ENCODE measurements around the gene SORCS2.

The SORCS2 gene

DNA sequence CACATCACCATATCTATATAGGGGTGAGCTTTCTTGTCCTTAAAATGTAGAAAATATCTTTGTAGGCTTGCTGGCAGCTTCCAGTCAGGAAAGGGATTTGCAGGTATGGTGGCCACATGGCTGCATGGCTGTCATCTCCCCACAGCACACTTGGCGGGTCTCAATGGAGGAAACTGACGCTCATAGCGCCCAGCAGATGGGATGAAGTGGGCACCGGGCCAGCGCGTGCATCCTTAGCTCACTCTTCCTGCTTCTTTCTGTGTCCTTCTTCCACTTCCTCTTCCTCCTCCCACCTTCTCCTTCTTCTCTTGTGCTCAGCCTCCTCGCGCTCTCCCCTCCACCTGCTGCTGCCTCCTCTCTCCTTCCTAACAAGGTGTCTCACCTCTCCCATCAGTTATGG is 398.6 kb downstream of the SORCS2 start:
- no peak for DNase-seq (ENCODE audit: low spot score)
- TF ChIP-seq, protein P1, sequence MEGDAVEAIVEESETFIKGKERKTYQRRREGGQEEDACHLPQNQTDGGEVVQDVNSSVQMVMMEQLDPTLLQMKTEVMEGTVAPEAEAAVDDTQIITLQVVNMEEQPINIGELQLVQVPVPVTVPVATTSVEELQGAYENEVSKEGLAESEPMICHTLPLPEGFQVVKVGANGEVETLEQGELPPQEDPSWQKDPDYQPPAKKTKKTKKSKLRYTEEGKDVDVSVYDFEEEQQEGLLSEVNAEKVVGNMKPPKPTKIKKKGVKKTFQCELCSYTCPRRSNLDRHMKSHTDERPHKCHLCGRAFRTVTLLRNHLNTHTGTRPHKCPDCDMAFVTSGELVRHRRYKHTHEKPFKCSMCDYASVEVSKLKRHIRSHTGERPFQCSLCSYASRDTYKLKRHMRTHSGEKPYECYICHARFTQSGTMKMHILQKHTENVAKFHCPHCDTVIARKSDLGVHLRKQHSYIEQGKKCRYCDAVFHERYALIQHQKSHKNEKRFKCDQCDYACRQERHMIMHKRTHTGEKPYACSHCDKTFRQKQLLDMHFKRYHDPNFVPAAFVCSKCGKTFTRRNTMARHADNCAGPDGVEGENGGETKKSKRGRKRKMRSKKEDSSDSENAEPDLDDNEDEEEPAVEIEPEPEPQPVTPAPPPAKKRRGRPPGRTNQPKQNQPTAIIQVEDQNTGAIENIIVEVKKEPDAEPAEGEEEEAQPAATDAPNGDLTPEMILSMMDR (conservative IDR thresholded peaks at IDR 0.05; ENCODE audit: low read depth) = no peak
- CTCF ChIA-PET = no interaction called here
- no peak overlapping the region for H3K27ac ChIP-seq
- POLR2A ChIA-PET (ENCODE audit: low non-redundant PET) = no interaction called here

- H3K27ac ChIP-seq = no peak overlapping the region
- ChIA-PET CTCF (no interaction called here), POLR2A (ENCODE audit: low non-redundant PET) (no interaction called here)
- DNase-seq (ENCODE audit: low spot score) = no peak
- TF ChIP-seq, protein P1 (conservative IDR thresholded peaks at IDR 0.05; ENCODE audit: low read depth) = no peak
Observed at GRCh38 chr4:7591409-7592053, 399.2 kb downstream of the SORCS2 start.

DNA sequence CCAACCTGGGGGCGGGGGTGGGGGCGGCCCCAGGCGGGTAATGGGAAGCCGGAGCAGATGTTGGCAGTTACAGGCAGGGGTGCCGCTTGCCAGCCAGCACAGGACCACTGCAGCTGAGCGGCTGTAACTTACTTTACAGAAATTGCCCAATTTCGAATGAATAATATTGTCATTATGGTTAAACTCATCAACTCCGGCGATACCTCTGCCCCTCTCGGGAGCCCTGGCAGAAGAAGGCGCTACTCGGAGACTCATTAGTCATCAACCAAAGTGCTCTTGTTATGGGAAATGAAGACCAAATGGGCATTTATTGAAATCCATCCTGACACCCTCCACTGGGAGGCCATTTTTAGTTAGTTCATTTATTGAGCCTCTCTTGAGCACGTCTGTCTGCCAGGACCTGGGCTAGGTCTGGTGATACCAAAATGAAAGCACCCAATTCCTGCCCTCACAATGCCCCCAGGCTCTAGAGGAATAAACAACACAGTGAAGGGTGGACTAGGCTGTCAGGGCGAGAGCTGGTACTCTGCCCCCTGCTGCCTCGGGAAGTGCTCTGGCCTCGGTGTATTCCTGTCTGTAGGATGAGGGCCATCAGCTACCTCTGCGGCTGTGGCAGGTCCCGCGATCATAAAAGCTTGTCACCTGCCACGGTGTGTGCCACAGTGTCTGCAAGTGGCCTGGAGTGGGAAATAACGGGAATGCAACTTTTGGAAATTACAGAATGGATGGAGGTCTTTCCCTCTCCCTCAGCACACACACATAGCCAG is 401.5 kb downstream of the SORCS2 start:
- ChIA-PET POLR2A (ENCODE audit: low non-redundant PET) (no interaction called here), CTCF (interaction anchor here (0.6 kb wide), 1 partner anchor 1146 kb away, joined by 5 read pairs; no protein-coding TSS in a partner anchor)
- no peak for DNase-seq (ENCODE audit: low spot score)
- H3K27ac ChIP-seq = no peak overlapping the region
- TF ChIP-seq, protein P1 (conservative IDR thresholded peaks at IDR 0.05; ENCODE audit: low read depth) = no peak

DNA sequence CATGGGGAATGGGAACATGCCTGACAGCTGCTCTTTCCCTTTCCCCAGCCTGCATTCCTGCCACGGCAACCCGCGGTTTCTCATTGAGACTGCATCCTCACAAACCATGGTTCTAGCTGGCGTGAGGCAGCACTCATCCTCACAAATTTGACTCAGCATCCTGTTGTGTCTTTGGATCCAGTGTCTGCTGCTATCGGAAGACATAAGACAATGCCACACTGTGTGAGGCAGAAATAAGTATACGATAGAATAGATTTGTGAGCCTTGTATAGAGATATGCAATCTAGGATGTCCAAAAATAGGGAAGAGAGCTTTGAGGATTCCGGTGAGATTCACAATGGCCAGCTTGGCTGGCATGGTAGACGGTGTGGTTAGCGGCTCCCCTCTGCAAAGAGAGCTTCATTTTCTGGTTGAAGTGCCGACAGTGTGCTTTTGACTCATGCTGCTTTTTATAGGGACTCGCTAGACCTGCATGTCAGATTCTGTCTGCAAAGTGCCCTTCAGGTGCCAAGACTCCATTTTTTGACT is 403.7 kb downstream of the SORCS2 start:
- DNase-seq (ENCODE audit: low spot score) = no peak
- CTCF ChIA-PET = no interaction called here

DNA sequence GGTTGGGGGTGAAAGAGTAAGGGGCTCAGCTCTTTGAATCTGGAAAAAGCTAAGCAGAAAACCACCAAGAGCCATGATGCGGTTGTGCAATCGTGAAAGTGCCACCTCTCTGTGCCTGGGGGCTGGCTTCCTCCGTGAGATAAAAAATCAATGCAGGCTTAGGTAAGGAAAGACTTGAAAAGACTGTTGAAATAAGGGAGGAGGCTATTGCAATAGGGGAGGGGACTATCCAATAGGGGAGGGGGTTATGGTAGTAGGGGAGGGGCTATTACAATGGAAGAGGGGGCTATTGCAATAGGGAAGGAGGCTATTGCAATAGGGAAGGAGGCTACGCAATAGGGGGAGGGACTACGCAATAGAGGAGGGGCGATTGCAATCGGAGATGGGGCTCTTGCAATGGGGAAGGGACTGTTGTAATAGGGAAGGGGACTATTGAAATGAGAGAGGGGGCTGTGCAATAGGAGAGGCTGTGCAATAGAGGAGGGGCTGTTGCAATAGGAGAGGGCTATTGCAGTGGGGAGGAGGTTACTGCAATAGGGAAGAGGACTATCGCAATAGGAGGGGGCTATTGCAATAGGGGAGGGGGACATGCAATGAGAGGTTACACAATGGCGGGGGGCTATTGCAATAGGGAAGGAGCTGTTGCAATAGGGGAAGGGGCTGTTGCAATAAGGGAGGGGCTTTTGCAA is 404.7 kb downstream of the SORCS2 start:
- H3K27ac ChIP-seq = peak overlapping the region; percentile 41; the same call in 1 of the 2 replicates
- CTCF ChIA-PET = no interaction called here
- DNase-seq (ENCODE audit: low spot score) = no peak
- TF ChIP-seq, protein P1 (conservative IDR thresholded peaks at IDR 0.05; ENCODE audit: low read depth) = no peak
- POLR2A ChIA-PET (ENCODE audit: low non-redundant PET) = no interaction called here

More for the DNA sequence above, 403.7 kb downstream of the SORCS2 start:
- peak overlapping the region; percentile 41 for H3K27ac ChIP-seq
- TF ChIP-seq, protein P1 (conservative IDR thresholded peaks at IDR 0.05; ENCODE audit: low read depth) = no peak
- POLR2A ChIA-PET (ENCODE audit: low non-redundant PET) = no interaction called here

Measured in RWPE1 (cell line).